CD4-positive, alpha-beta T cell treated with Interleukin-6 for 4 hours (primary cell): ENCODE data around the gene VIP.

Experiments
- DNase-seq: peaks from one replicate; pipeline ENCODE4 v3.0.0-alpha.2; 2020; ENCODE audit warnings: mixed read lengths

Gene VIP

GRCh38 chr6:152783217-152783878, 32.8 kb downstream of the VIP start:
- DNase-seq, result no peak

- DNase-seq, result no peak
Measured at GRCh38 chr6:152794696-152795095, 44.1 kb downstream of the VIP start.

GRCh38 chr6:152804150-152804549, 53.6 kb downstream of the VIP start:
- no peak for DNase-seq
